ENCODE results near the gene PPIG.
"Not testable (repeated sequence)": the region's sequence is repeated elsewhere in the genome, so short reads cannot be mapped to it uniquely, and the experiment has no call there.

Gene PPIG

GRCh38 chr2:169664978-169665930, 81.1 kb downstream of the PPIG start:
- no peak for DNase-seq

- DNase-seq: no peak
Measured at GRCh38 chr2:169667583-169667982, 83.4 kb downstream of the PPIG start.

- peak; percentile 4 for DNase-seq
Measured at GRCh38 chr2:169670215-169670651, 86.1 kb downstream of the PPIG start.

- no peak for DNase-seq
Measured at GRCh38 chr2:169670937-169671336, 86.8 kb downstream of the PPIG start.

- no peak for DNase-seq
Measured at GRCh38 chr2:169672406-169672805, 88.3 kb downstream of the PPIG start.

- no peak for DNase-seq
Measured at GRCh38 chr2:169673106-169673505, 89.0 kb downstream of the PPIG start.

GRCh38 chr2:169673921-169674320, 89.8 kb downstream of the PPIG start:
- no peak for DNase-seq

GRCh38 chr2:169676357-169676756, 92.2 kb downstream of the PPIG start:
- no peak for DNase-seq

- DNase-seq: no peak
Measured at GRCh38 chr2:169676850-169677249, 92.7 kb downstream of the PPIG start.

- no peak for DNase-seq
Measured at GRCh38 chr2:169683054-169683424, 98.9 kb downstream of the PPIG start.

- no peak for DNase-seq
Measured at GRCh38 chr2:169683425-169684134, 99.4 kb downstream of the PPIG start.

GRCh38 chr2:169684135-169684565, 100.0 kb downstream of the PPIG start:
- no peak for DNase-seq

- DNase-seq: not testable (repeated sequence)
Measured at GRCh38 chr2:169684712-169685111, 100.6 kb downstream of the PPIG start.

GRCh38 chr2:169686825-169687224, 102.7 kb downstream of the PPIG start:
- DNase-seq: not testable (repeated sequence)

- not testable (repeated sequence) for DNase-seq
Measured at GRCh38 chr2:169687943-169688342, 103.8 kb downstream of the PPIG start.

GRCh38 chr2:169690958-169691357, 106.8 kb downstream of the PPIG start:
- no peak for DNase-seq
